Measurements from ENCODE around the gene KARS1. TPM values are rescaled to one million over a fixed set of nuclear protein-coding genes. Genes with fewer than 3 reads are reported as not detected.

Gene KARS1
- total and polyA plus RNA-seq, 4 donors = 74.8 to 107 (median 99.9) TPM

DNA sequence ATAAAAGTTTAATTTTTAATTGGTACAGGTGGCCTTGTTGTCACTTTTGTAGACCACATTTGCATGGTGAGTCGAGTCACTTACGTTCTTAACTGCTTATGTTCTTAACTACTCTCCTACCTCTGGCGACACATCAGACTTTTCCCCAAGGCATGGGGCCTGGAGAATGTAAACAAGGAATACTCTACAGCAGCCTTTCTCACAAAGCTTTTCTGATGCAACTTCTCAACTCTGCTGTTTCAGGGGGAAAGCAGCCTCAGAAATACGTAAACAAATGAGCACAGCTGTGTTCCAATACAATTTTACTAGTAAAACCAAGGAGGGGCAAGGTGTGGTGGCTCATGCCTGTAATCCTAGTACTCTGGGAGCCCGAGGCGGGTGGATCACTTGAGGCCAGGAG lies 6.9 kb downstream of the KARS1 start:
- ATAC-seq (ENCODE audit: insufficient read depth, low FRiP score) = no peak
- no peak overlapping the region for H3K9ac ChIP-seq (ENCODE audit: insufficient read depth in 1 of 2, low read length in 2 of 2)
- 94 to 97% methylated on average over 6 of the region's 6 CpGs for WGBS, 2 donors

DNA sequence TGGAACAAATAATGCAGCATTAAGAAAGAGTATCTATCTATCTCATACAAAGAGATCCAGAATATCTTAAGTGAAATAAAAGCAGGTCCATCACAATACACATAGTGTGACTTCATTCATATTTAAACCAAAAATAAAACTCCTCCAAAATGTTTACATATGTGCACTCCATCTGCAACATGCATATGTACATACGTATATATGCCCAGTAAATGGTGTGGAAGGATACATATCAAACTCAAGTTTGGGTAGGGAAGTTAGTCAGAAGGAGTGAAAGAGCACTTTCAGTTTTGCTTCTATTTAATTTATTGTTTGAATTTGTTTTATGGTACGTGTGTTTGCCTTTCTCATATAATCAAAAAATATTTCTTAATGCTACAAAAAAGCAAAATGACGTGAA lies 12.4 kb downstream of the KARS1 start:
- Histone ChIP-seq H3K4me1 (ENCODE audit: control insufficient read depth in 5 of 5, insufficient read depth in 5 of 5, low read length in 5 of 5) (no peaks in the 10 kb centered on the region), H3K4me3 (no peak overlapping the region), H3K9me3 (ENCODE audit: control insufficient read depth in 4 of 4, insufficient read depth in 3 of 4, low read length in 3 of 4) (no peaks in the 10 kb centered on the region), H3K36me3 (ENCODE audit: control insufficient read depth in 4 of 4, insufficient read depth in 4 of 4, low read length in 4 of 4) (peaks cover 35 to 60% (median 53%) of the 10 kb centered on the region in 4 donors), H3K9ac (ENCODE audit: insufficient read depth in 1 of 2, low read length in 2 of 2) (no peak overlapping the region), H3K27ac (ENCODE audit: low read depth in 1 of 2, low read length in 1 of 2) (no peak overlapping the region), H3K27me3 (ENCODE audit: control insufficient read depth in 3 of 3, insufficient read depth in 3 of 3, low read length in 2 of 3) (no peaks in the 10 kb centered on the region)
- ATAC-seq (ENCODE audit: insufficient read depth, low FRiP score) = no peak
- TF ChIP-seq, protein P1, sequence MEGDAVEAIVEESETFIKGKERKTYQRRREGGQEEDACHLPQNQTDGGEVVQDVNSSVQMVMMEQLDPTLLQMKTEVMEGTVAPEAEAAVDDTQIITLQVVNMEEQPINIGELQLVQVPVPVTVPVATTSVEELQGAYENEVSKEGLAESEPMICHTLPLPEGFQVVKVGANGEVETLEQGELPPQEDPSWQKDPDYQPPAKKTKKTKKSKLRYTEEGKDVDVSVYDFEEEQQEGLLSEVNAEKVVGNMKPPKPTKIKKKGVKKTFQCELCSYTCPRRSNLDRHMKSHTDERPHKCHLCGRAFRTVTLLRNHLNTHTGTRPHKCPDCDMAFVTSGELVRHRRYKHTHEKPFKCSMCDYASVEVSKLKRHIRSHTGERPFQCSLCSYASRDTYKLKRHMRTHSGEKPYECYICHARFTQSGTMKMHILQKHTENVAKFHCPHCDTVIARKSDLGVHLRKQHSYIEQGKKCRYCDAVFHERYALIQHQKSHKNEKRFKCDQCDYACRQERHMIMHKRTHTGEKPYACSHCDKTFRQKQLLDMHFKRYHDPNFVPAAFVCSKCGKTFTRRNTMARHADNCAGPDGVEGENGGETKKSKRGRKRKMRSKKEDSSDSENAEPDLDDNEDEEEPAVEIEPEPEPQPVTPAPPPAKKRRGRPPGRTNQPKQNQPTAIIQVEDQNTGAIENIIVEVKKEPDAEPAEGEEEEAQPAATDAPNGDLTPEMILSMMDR (IDR thresholded peaks at IDR 0.05; ENCODE audit: control extremely low read depth, extremely low read depth) = no peak
- no peak for DNase-seq
- 89 to 90% methylated on average over 3 of the region's 3 CpGs for WGBS, 2 donors

More for the DNA sequence above, 6.9 kb downstream of the KARS1 start:
- no peak overlapping the region for H3K4me3 ChIP-seq
- peaks cover 17 to 43% (median 38%) of the 10 kb centered on the region in 4 donors for H3K36me3 ChIP-seq (ENCODE audit: control insufficient read depth in 4 of 4, insufficient read depth in 4 of 4, low read length in 4 of 4)
- no peak overlapping the region for H3K27ac ChIP-seq (ENCODE audit: low read depth in 1 of 2, low read length in 1 of 2)
- no peaks in the 10 kb centered on the region for H3K9me3 ChIP-seq (ENCODE audit: control insufficient read depth in 4 of 4, insufficient read depth in 3 of 4, low read length in 3 of 4)
- DNase-seq = no peak
- H3K4me1 ChIP-seq (ENCODE audit: control insufficient read depth in 5 of 5, insufficient read depth in 5 of 5, low read length in 5 of 5) = peaks cover 0 to 4% (median 0%) of the 10 kb centered on the region in 5 donors
- TF ChIP-seq, protein P1 (IDR thresholded peaks at IDR 0.05; ENCODE audit: control extremely low read depth, extremely low read depth) = no peak
- H3K27me3 ChIP-seq (ENCODE audit: control insufficient read depth in 3 of 3, insufficient read depth in 3 of 3, low read length in 2 of 3) = no peaks in the 10 kb centered on the region

DNA sequence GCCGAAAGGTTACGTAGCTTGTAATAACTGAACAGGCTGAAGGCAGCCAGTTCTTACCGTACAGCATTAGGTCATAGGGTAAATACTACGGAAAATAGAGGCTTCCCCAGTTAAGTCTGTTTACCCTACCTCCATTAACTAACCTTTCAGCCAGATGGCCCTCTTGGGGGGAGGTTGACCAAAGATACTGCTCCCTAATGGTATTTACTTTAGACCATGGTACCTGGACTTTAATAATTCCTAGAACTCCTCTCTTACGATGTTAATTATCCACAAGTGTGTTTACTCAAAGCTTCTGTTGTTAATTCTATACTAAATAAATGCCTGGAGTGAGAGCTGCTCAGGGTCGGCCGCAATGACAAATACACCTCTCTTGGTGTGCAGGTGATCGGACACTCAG lies 14.6 kb downstream of the KARS1 start:
- Histone ChIP-seq H3K4me1 (ENCODE audit: control insufficient read depth in 5 of 5, insufficient read depth in 5 of 5, low read length in 5 of 5) (no peaks in the 10 kb centered on the region), H3K4me3 (no peak overlapping the region), H3K36me3 (ENCODE audit: control insufficient read depth in 4 of 4, insufficient read depth in 4 of 4, low read length in 4 of 4) (peaks cover 54 to 66% (median 63%) of the 10 kb centered on the region in 4 donors), H3K27me3 (ENCODE audit: control insufficient read depth in 3 of 3, insufficient read depth in 3 of 3, low read length in 2 of 3) (no peaks in the 10 kb centered on the region), H3K9ac (ENCODE audit: insufficient read depth in 1 of 2, low read length in 2 of 2) (no peak overlapping the region), H3K9me3 (ENCODE audit: control insufficient read depth in 4 of 4, insufficient read depth in 3 of 4, low read length in 3 of 4) (no peaks in the 10 kb centered on the region), H3K27ac (ENCODE audit: low read depth in 1 of 2, low read length in 1 of 2) (no peak overlapping the region)
- DNase-seq (no peak), ATAC-seq (ENCODE audit: insufficient read depth, low FRiP score) (no peak)
- TF ChIP-seq, protein P1 (IDR thresholded peaks at IDR 0.05; ENCODE audit: control extremely low read depth, extremely low read depth) = no peak
- 85 to 94% methylated on average over 8 of the region's 8 CpGs for WGBS, 2 donors

DNA sequence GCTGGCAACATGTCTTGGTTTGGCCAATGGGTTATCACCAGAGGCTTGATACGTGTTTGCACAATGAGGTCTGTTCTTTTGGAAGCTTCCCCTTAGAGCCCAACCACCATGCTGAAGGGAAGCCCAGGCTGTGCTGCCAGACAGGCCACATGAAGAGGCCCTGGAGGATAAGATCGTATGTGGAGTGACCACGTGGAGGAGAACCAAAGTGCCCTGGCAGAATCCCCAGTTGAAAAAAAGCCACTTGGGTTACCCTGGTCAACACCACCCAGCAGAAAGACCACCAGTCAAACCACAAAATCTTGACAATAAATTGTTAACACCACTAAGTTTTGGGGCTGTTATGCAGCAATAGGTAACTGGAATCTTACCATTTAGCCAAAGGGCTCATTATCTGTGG lies 17.4 kb downstream of the KARS1 start:
- 76 to 88% methylated on average over 3 of the region's 3 CpGs for WGBS, 2 donors
- peaks cover 54 to 61% (median 55%) of the 10 kb centered on the region in 4 donors for H3K36me3 ChIP-seq (ENCODE audit: control insufficient read depth in 4 of 4, insufficient read depth in 4 of 4, low read length in 4 of 4)
- H3K27me3 ChIP-seq (ENCODE audit: control insufficient read depth in 3 of 3, insufficient read depth in 3 of 3, low read length in 2 of 3) = no peaks in the 10 kb centered on the region
- no peak overlapping the region for H3K9ac ChIP-seq (ENCODE audit: insufficient read depth in 1 of 2, low read length in 2 of 2)
- TF ChIP-seq, protein P1 (IDR thresholded peaks at IDR 0.05; ENCODE audit: control extremely low read depth, extremely low read depth) = no peak
- no peaks in the 10 kb centered on the region for H3K9me3 ChIP-seq (ENCODE audit: control insufficient read depth in 4 of 4, insufficient read depth in 3 of 4, low read length in 3 of 4)
- DNase-seq (no peak), ATAC-seq (ENCODE audit: insufficient read depth, low FRiP score) (no peak)
- H3K27ac ChIP-seq (ENCODE audit: low read depth in 1 of 2, low read length in 1 of 2) = no peak overlapping the region
- H3K4me3 ChIP-seq = no peak overlapping the region
- no peaks in the 10 kb centered on the region for H3K4me1 ChIP-seq (ENCODE audit: control insufficient read depth in 5 of 5, insufficient read depth in 5 of 5, low read length in 5 of 5)

All from lung (tissue), 12 donors.